Esophagus squamous epithelium (tissue), 5 donors: ENCODE data around the gene CTRL. TPM values are rescaled to one million over a fixed set of nuclear protein-coding genes. Genes with fewer than 3 reads are reported as not detected.

Experiments
- DNase-seq: peaks from one replicate; lab custom pipeline; 2025; lab: John Stamatoyannopoulos, UW
- H3K27ac ChIP-seq, 4 donors: fragments of 200-600 bp; sonication (generic); one replicate each; pipeline ENCODE4 v1.5.1; 2016 to 2019; ENCODE audit warnings: mild to moderate bottlenecking in 1 of 4
- H3K27me3 ChIP-seq, 4 donors: fragments of 200-600 bp; sonication (generic); 1 replicate in 3 of 4; 2 replicates in 1 of 4; pipeline versions ENCODE4 v1.5.1 to v1.6.0; 2017 to 2021; ENCODE audit warnings: antibody characterized with exemption in 1 of 4
- H3K36me3 ChIP-seq, 3 donors: fragments of 200-600 bp; sonication (generic); one replicate each; pipeline ENCODE4 v1.5.1; 2016 to 2019
- H3K4me1 ChIP-seq, 3 donors: fragments of 200-600 bp; sonication (generic); one replicate each; pipeline ENCODE4 v1.5.1; 2017 to 2019
- H3K4me3 ChIP-seq, 4 donors: fragments of 200-600 bp; sonication (generic); 1 replicate in 3 of 4; 2 replicates in 1 of 4; pipeline ENCODE4 v1.5.1; 2016 to 2019; ENCODE audit warnings: mild to moderate bottlenecking in 2 of 4, moderate library complexity in 1 of 4
- H3K9me3 ChIP-seq, 3 donors: fragments of 200-600 bp; sonication (generic); one replicate each; pipeline ENCODE4 v1.5.1; 2016 to 2019
- POLR2A ChIP-seq, 4 donors: fragments of 450-650 bp; IDR thresholded peaks; one replicate each; pipeline ENCODE4 v1.6.1; 2017; ENCODE audit warnings: antibody characterized with exemption in 4 of 4, mild to moderate bottlenecking in 4 of 4, moderate library complexity in 3 of 4
- WGBS, 2 donors: methylation state at CpG; one replicate each; pipeline ENCODE4 v1.1.5; 2018; 5-methylcytosine and 5-hydroxymethylcytosine counted together
- intact Hi-C: fragments of 100-400 bp; cut with DNase I; formaldehyde crosslinking; loops from one replicate; pipeline ENCODE4 v1.15.0; 2022
- total RNA-seq, 4 donors: library from RNA; depleted of rRNA; stranded (reverse); fragments of >200 nt; gene quantifications; one replicate each; pipeline ENCODE4 v1.1.0, GENCODE V29; 2016
- TF ChIP-seq, protein P1 (sequence below), 6 experiments: fragments of 450-650 bp in 4 of 6; fragments of 200-600 bp in 2 of 6; sonication (generic) in 2 of 6; IDR thresholded peaks; one replicate each; pipeline ENCODE4 v1.5.1; 2016 to 2019; ENCODE audit warnings: antibody characterized with exemption in 6 of 6, mild to moderate bottlenecking in 4 of 6, moderate library complexity in 4 of 6
- donor health status: DM: yes; HTN: yes; CAD: no.

The CTRL gene
- 1 to 10 TPM in 2 of 4 donors, not detected in 2; 1.2 to 1.8 TPM for total RNA-seq

DNA sequence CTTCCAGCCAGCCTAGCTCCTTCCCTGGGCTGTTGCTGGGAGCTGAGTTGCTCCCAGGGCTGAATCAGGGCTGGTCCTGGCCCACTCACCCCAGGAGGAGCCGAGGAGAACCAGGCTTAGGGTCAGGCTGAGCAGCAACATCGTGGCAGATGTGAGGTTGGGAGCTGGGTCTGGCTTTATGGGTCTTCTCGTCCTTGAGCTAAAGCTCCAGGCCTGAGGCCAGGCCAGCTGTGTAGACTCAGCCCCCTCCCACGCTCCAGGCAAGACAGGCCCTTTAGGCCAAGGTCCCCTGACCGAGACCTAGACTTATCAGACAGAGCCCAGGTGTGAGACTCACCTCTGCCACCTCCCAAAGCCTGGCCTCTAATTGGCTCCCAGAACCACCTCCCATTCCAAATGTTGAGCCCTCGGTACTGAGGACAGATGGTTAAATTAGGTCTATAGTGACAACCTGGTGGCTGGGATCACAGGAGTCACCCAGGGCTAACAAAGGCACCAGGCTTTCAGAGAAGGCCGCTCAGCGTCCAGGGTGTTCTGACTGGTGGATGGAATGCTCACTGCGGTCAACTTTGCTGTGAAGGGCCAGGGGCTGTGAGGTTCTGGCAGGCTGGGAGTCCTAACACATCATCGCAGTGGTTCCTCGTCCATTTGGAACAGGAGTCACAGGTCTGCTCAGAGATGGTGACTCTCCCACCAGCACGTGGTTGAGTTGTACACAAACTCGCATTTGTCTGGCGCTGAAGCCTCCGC, at the start of gene CTRL:
TSS of gene CTRL (minus strand) at position 151 of the 750 bp plus-strand sequence. CDS start at position 141, 10 bp downstream.
- 77 to 80% methylated on average over 2 to 6 of the region's 15 CpGs for WGBS, 2 donors
- no peaks in the 10 kb centered on the region for H3K9me3 ChIP-seq
- intact Hi-C loops: no loop called here

DNA sequence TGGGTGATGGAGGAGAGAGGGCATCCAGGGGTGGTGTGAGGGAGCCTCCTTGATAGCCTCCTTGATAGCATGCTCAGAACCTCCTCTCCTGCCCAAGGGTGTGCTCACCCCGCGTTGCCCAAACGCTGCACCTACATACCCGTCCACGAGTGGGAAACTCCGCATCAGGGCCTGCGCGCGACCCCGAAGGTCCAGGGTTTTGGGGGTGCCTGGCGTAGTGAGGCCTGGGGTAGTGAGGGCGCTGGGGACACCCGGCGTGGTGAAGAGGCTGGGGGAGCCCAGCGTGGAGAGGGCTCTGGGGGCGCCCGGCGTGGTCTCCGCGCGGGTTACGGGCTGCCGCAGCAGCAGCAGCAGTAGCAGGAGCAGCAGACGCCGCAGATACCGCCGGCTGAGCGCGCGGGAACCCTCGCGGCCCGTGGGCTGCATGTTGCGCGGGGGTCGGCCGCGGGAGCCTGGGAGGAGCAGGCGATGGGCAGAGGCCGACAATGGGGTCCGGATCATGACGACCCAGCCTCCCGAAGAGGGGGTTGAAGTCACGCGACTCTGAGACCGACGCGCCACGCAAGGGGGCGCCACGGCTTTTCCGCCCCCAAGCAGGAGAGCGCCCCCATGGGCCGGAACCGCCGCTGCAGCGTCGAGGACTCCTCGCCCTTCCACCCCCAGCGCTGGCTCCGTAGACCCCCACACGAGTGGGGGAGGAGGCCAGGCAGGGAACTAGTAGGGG, 48.5 kb upstream of the CTRL start, which contains the start of gene DPEP3:
TSS of gene DPEP3 (minus strand) at position 545 of the 724 bp plus-strand sequence. CDS start at position 426, 119 bp downstream.
- Histone ChIP-seq H3K27me3 (peaks cover 0 to 23% (median 0%) of the 10 kb centered on the region in 4 donors), H3K27ac (no peak within 1 kb of the TSS), H3K9me3 (no peaks in the 10 kb centered on the region), H3K4me3 (no peak within 1 kb of the TSS), H3K36me3 (no peaks in the 10 kb centered on the region), H3K4me1 (peaks cover 0 to 20% (median 11%) of the 10 kb centered on the region in 3 donors)
- WGBS, 2 donors: 56 to 68% methylated on average over 8 to 23 of the region's 62 CpGs
- no peak for DNase-seq
- intact Hi-C loops: no loop called here
- no peak for TF ChIP-seq POLR2A (IDR thresholded peaks at IDR 0.05)
- TF ChIP-seq, protein P1, sequence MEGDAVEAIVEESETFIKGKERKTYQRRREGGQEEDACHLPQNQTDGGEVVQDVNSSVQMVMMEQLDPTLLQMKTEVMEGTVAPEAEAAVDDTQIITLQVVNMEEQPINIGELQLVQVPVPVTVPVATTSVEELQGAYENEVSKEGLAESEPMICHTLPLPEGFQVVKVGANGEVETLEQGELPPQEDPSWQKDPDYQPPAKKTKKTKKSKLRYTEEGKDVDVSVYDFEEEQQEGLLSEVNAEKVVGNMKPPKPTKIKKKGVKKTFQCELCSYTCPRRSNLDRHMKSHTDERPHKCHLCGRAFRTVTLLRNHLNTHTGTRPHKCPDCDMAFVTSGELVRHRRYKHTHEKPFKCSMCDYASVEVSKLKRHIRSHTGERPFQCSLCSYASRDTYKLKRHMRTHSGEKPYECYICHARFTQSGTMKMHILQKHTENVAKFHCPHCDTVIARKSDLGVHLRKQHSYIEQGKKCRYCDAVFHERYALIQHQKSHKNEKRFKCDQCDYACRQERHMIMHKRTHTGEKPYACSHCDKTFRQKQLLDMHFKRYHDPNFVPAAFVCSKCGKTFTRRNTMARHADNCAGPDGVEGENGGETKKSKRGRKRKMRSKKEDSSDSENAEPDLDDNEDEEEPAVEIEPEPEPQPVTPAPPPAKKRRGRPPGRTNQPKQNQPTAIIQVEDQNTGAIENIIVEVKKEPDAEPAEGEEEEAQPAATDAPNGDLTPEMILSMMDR (IDR thresholded peaks at IDR 0.05): no peak

More for the DNA sequence above, at the start of gene CTRL:
- peaks cover 4 to 72% (median 15%) of the 10 kb centered on the region in 3 donors for H3K36me3 ChIP-seq
- peaks cover 11 to 28% (median 14%) of the 10 kb centered on the region in 3 donors for H3K4me1 ChIP-seq
- H3K27ac ChIP-seq: no peak within 1 kb of the TSS
- DNase-seq: no peak
- TF ChIP-seq POLR2A (IDR thresholded peaks at IDR 0.05): no peak
- TF ChIP-seq, protein P1 (IDR thresholded peaks at IDR 0.05): no peak
- no peak within 1 kb of the TSS for H3K4me3 ChIP-seq
- no peaks in the 10 kb centered on the region for H3K27me3 ChIP-seq

DNA sequence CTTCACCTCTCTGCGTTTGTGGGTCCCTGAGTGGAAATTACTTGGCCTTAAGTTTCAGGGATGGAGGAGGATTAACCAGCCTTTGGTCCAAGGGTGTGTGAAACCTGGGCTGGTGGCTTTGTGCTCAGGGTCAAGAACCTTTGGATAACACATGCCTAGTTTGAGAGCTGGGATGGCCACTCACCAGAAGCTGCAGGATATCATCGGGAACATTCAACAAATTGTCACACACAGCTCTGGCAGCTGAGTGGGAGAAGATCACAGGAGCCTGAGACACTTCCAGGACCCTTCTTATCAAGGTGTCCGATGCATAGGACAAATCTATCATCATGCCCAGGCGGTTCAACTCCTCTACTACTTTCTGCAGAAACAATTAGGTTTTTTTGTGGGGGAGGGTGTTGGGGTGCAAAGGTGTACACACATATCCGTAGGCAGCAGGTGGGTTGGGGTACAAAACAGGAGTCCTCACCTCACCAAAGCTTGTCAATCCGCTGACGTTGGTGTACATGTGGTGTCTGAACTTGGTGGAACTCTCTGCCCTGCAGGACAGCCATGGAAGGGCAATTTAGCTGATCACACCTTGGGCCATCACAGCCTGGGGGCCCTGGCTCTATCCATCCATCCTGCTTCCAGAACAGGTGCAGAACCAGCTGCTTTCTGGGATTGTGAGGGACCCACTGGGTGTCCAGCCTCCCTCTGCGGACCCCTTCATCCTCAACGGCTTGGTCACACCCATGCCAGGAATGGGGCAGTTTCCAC, 46.0 kb upstream of the CTRL start:
- H3K9me3 ChIP-seq: no peaks in the 10 kb centered on the region
- no peaks in the 10 kb centered on the region for H3K36me3 ChIP-seq
- H3K4me3 ChIP-seq: no peak overlapping the region
- H3K27me3 ChIP-seq: peaks cover 0 to 23% (median 0%) of the 10 kb centered on the region in 4 donors
- no peak overlapping the region for H3K27ac ChIP-seq
- intact Hi-C loops: no loop called here
- 79 to 80% methylated on average over 5 to 6 of the region's 9 CpGs for WGBS, 2 donors
- TF ChIP-seq, protein P1 (IDR thresholded peaks at IDR 0.05): no peak
- no peak for TF ChIP-seq POLR2A (IDR thresholded peaks at IDR 0.05)
- DNase-seq: no peak
- H3K4me1 ChIP-seq: no peaks in the 10 kb centered on the region

DNA sequence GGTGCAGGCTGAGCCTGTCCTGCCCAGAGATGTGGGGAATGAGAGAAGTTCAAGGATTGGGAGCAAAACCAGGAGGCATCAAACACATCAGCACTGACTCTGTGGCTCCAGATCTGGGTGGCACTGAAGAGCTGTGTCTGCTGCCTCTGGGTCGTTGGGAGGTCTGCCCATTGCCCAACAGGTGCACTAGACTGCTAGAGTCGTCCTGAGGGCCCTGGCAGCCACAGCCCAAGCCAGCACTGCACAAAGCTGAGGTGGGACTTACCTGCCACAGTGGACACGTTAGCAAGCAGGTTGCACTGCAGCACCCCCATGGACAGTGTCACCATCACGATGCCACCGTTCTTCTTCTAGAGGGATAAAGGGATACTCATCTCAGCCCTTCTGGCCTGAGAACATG, 45.3 kb upstream of the CTRL start:
- intact Hi-C loops: no loop called here

More for the DNA sequence above, 45.3 kb upstream of the CTRL start:
- no peak overlapping the region for H3K27ac ChIP-seq
- no peaks in the 10 kb centered on the region for H3K9me3 ChIP-seq
- no peaks in the 10 kb centered on the region for H3K36me3 ChIP-seq
- DNase-seq: no peak
- 0 to 50% methylated on average over 1 to 2 of the region's 5 CpGs for WGBS, 2 donors
- no peak overlapping the region for H3K4me3 ChIP-seq
- TF ChIP-seq POLR2A (IDR thresholded peaks at IDR 0.05): no peak
- TF ChIP-seq, protein P1 (IDR thresholded peaks at IDR 0.05): no peak
- H3K27me3 ChIP-seq: peaks cover 0 to 23% (median 0%) of the 10 kb centered on the region in 4 donors
- H3K4me1 ChIP-seq: no peaks in the 10 kb centered on the region
